Body of pancreas (tissue), 4 donors: Measurements from ENCODE around the gene ZNF532.

Experiments
- CTCF ChIP-seq, 7 experiments: fragments of 450-650 bp in 4 of 7; fragments of 200-600 bp in 3 of 7; sonication (generic) in 3 of 7; IDR thresholded peaks; one replicate each; pipeline ENCODE4 v1.5.1; 2016 to 2019; ENCODE audit warnings: antibody characterized with exemption in 7 of 7
- POLR2A ChIP-seq, 3 donors: fragments of 450-650 bp; IDR thresholded peaks; one replicate each; pipeline ENCODE4 v1.6.1; 2016; ENCODE audit warnings: antibody characterized with exemption in 3 of 3, mild to moderate bottlenecking in 2 of 3

GRCh38 chr18:58927659-58928058 is 63.0 kb downstream of the ZNF532 start:
- TF ChIP-seq POLR2A (IDR thresholded peaks at IDR 0.05): no peak
- TF ChIP-seq CTCF (IDR thresholded peaks at IDR 0.05): no peak
